ENCODE measurements around the gene ZFAND4. TPM values are rescaled to one million over a fixed set of nuclear protein-coding genes. Genes with fewer than 3 reads are reported as not detected.

The ZFAND4 gene
- total and polyA plus RNA-seq, 10 of the 15 experiments (the other 5 are each of a cell fraction or from before 2014, with no cell fraction given): 4.7 to 20.8 (median 12.8) TPM

- TF ChIP-seq BCL3 (IDR thresholded peaks at IDR 0.05; ENCODE audit: borderline replicate concordance, insufficient read depth, low read depth, low read length, poor library complexity, severe bottlenecking): no peak
- no peak for TF ChIP-seq STAT1 (conservative IDR thresholded peaks at IDR 0.05)
- no peak for TF ChIP-seq MYC (IDR thresholded peaks at IDR 0.05; ENCODE audit: insufficient read depth, insufficient read length, insufficient replicate concordance, low read length, severe bottlenecking)
These were observed 78.7 kb downstream of the ZFAND4 start (continued) for GRCh38 chr10:45593938-45594275.

GRCh38 chr10:45592926-45593325 is 79.6 kb downstream of the ZFAND4 start:
- Histone ChIP-seq H2AFZ (ENCODE audit: control insufficient read depth, low read depth, low read length) (no peak overlapping the region; the same call in 1 of the 2 replicates), H3K9me3 (replicated peaks; ENCODE audit: control insufficient read depth, insufficient read depth, low read length) (no peaks in the 10 kb centered on the region), H3K79me2 (ENCODE audit: control insufficient read depth, insufficient read depth, low read length) (peaks cover 17% of the 10 kb centered on the region), H3K27me3 (replicated peaks in 1 of 2; ENCODE audit: control insufficient read depth in 2 of 2, insufficient read depth in 2 of 2, low read length in 1 of 2) (no peaks in the 10 kb centered on the region), H3K4me3 (peak overlapping the region; percentile 74), H4K20me1 (ENCODE audit: control insufficient read depth, insufficient read depth) (no peaks in the 10 kb centered on the region), H3K4me2 (ENCODE audit: control insufficient read depth, insufficient read depth) (peak overlapping the region; percentile 81), H3K27ac (ENCODE audit: control insufficient read depth, insufficient read depth) (no peak overlapping the region; the same call in 1 of the 2 replicates), H3K36me3 (ENCODE audit: control insufficient read depth in 2 of 2, insufficient read depth in 2 of 2, low read length in 1 of 2) (no peaks in the 10 kb centered on the region), H3K4me1 (ENCODE audit: control insufficient read depth, insufficient read depth, low read length) (peaks cover 3% of the 10 kb centered on the region; the same call in 1 of the 2 replicates), H3K9ac (ENCODE audit: control insufficient read depth, insufficient read depth, low read length) (peak overlapping the region; percentile 54)
- CTCF ChIA-PET: interaction anchor here (0.7 to 2.8 kb wide), 3 partner anchors 12 to 128 kb away, joined by 3 to 16 read pairs (median 3); no protein-coding TSS in a partner anchor
- SMC1A ChIA-PET (ENCODE audit: uncharacterized antibody, unreplicated experiment): interaction anchor here (0.5 to 3.8 kb wide), 8 partner anchors 12 to 638 kb away, joined by 3 to 21 read pairs (median 3); no protein-coding TSS in a partner anchor
- RAD21 ChIA-PET (ENCODE audit: unreplicated experiment): interaction anchor here (2.3 kb wide), 1 partner anchor 12 kb away, joined by 7 read pairs; no protein-coding TSS in a partner anchor
- FAIRE-seq (no peak), ATAC-seq (no peak), DNase-seq (ENCODE audit: low read depth, low spot score) (no peak)
- POLR2A ChIA-PET: interaction anchor here (1.2 kb wide), 1 partner anchor 12 kb away, joined by 7 read pairs; no protein-coding TSS in a partner anchor
- intact Hi-C loops (cut with micrococcal nuclease; ENCODE audit: unreplicated experiment): loop anchor here (5.0 kb wide), 1 partner anchor 126 kb away; no protein-coding TSS in a partner anchor
- in situ Hi-C loops (cut with MboI): no loop called here
- no TSS peak for BruUV-seq (replicated peaks)
- no peak for TF ChIP-seq RAD21 (IDR thresholded peaks at IDR 0.05; ENCODE audit: insufficient read depth, low read depth, low read length)
- no peak for TF ChIP-seq RBBP5 (conservative IDR thresholded peaks at IDR 0.05)
- no peak for TF ChIP-seq MYB (IDR thresholded peaks at IDR 0.05; ENCODE audit: borderline replicate concordance, low read depth, low read length)
- no peak for TF ChIP-seq RUNX3 (IDR thresholded peaks at IDR 0.05; ENCODE audit: low read length)
- TF ChIP-seq IRF4 (IDR thresholded peaks at IDR 0.05; ENCODE audit: low read depth, low read length): no peak
- no peak for TF ChIP-seq CEBPZ (IDR thresholded peaks at IDR 0.05; ENCODE audit: low read depth, low read length)
- TF ChIP-seq SUZ12 (IDR thresholded peaks at IDR 0.05; ENCODE audit: unreplicated experiment): no peak
- TF ChIP-seq ZNF622 (IDR thresholded peaks at IDR 0.05): no peak
- TF ChIP-seq RB1 (IDR thresholded peaks at IDR 0.05; ENCODE audit: borderline replicate concordance): no peak
- no peak for TF ChIP-seq MTA2 (IDR thresholded peaks at IDR 0.05; ENCODE audit: low read depth)
- no peak for TF ChIP-seq PAX8 (IDR thresholded peaks at IDR 0.05)
- no peak for TF ChIP-seq ZNF384 (IDR thresholded peaks at IDR 0.05; ENCODE audit: borderline replicate concordance, low read depth, low read length)
- no peak for TF ChIP-seq EP300 (IDR thresholded peaks at IDR 0.05; ENCODE audit: borderline replicate concordance in 1 of 2, control insufficient read depth in 1 of 2, low read depth in 2 of 2, low read length in 2 of 2)
